ENCODE data around the gene DAND5. TPM values are rescaled to one million over a fixed set of nuclear protein-coding genes. Genes with fewer than 3 reads are reported as not detected.
"Not testable (repeated sequence)": the region's sequence is repeated elsewhere in the genome, so short reads cannot be mapped to it uniquely, and the experiment has no call there.

The DAND5 gene
- polyA plus RNA-seq, 4 donors: 0.08 to 0.10 TPM; not detected in 2

DNA sequence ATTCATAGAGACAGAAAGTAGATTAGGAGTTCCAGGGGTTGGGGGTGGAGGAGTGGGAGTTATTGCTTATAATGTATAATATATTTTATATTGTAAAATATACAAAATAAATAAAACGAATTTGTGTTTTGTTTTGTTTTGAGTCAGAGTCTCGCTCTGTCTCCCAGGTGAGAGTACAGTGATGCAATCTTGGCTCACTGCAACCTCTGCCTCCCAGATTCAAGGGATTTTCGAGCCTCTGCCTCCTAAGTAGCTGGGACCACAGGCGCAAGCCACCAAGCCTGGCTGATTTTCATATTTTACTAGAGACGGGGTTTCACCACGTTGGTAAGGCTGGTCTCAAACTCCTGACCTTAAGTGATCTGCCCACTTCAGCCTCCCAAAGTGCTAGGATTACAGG is 9.9 kb upstream of the DAND5 start:
- DNase-seq (ENCODE audit: low read depth in 4 of 4, low spot score in 3 of 4): no peak

DNA sequence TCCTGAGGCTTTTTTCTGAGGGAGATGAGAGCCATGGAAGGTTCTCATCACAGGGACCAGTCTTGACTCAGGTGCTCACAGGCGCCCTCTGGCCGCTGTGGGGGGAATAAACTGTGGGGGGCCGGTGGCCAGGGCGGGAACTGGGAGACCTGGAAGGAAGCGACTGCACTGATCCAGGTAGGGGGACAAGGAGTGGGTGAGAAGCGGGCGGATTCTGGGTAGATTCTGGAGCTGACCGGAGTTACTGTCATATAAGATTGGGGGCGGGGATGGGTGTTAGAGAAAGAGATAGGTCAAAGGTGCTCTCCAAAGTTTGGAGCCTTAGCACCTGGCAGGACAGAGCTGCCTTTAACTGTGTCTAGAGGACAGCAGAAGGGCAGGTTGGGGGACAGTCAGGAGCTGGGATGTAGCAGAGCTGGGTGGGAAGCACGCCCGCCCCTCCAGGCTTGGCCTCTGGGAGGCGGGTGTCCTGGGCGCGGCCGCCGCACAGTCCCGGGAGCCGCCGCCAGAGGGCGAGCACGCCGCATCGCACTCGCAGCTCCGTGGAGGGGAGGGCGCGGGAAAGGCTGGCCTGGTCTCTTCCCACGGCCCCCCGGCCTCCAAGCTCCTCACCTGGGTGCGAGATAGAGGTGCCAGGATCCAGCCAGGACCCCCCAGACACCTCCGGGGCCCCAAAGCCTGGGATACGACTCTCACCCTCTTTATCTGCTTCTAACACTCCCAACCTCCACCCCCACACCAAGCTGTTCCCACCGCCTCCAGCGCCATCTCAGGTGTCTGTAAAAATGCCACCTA is 4.2 kb upstream of the DAND5 start:
- no peak for DNase-seq (ENCODE audit: low read depth in 4 of 4, low spot score in 3 of 4)

DNA sequence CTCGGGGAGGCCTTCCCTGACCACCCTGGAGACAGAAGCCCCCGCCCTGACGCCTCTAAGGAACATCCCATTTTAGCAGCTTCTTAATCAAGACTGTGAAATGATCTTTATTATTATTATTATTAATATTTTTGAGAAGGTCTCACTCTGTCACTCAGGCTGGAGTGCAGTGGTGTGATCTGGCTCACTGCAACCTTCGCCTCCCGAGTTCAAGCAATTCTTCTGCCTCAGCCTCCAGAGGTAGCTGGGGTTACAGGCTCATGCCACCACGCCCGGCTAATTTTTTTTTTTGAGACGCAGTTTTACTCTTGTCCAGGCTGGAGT is 3.6 kb upstream of the DAND5 start:
- DNase-seq (ENCODE audit: low read depth in 4 of 4, low spot score in 3 of 4): no peak

DNA sequence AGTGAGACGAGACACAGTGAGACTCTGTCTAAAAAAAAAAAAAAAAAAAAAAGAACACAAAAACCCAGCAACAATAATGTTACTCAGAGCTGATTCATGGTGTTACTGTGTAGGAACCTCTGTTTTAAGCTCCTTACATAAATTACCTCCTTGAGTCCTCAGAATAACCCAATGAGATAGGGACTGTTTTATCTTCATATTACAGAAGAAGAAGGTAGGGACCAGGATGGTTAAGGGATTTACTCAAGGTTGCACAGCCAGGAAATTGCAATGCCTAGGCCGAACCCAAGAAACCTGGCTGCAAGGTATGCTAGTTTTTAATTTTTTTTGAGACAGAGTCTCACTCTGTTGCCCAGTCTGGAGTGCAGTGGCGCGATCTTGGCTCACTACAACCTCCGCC is 1.5 kb upstream of the DAND5 start:
- no peak for DNase-seq (ENCODE audit: low read depth in 4 of 4, low spot score in 3 of 4)

DNA sequence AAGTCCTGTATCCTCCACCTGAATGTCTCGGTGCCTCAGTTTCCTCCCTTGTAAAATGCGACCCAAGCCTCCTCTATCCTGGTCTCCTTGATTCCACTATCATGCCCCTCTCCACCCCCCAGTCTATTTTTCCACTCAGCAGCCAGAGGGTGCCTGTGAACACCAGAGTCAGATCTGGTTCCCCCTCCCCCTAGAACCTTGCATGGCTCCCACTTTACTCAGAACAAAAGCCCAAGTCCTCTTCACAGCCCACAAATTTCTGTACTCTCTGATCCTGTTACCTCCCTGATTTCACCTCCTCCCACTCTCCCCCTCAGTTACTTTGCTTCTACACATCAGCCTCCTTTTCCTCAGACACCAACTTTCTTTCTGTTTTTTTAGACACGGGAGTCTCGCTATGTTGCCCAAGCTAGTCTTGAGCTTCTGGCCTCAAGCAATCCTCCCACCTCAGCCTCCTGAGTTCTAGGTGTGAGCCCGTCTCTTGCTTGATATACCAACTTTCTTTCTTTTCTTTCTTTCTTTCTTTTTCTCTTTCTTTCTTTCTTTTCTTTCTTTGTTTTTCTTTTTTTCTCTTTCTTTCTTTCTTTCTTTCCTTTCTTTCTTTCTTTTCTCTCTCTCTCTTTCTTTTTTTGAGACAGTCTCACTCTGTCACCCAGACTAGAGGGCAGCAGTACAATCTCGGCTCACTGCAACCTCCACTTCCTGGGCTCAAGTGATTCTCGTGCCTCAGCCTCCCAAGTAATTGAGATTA is 869 bp downstream of the DAND5 start:
- no peak for DNase-seq (ENCODE audit: low read depth in 4 of 4, low spot score in 3 of 4)

DNA sequence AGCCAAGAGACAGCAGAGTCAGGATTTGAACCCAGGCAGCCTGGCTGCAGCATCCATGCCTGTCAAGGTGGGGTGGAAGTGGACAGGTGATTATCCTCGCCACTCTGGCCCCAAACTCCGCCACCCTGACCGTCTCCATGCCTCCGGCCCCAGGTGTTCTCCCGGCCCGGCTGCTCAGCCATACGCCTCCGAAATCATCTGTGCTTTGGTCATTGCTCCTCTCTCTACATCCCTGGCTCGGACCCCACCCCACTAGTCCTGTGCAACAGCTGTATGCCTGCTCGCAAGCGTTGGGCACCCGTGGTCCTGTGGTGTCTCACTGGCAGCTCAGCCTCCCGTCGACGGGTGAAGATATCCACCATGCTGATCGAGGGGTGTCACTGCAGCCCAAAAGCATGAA is 3.9 kb downstream of the DAND5 start:
- no peak for DNase-seq (ENCODE audit: low read depth in 4 of 4, low spot score in 3 of 4)

DNA sequence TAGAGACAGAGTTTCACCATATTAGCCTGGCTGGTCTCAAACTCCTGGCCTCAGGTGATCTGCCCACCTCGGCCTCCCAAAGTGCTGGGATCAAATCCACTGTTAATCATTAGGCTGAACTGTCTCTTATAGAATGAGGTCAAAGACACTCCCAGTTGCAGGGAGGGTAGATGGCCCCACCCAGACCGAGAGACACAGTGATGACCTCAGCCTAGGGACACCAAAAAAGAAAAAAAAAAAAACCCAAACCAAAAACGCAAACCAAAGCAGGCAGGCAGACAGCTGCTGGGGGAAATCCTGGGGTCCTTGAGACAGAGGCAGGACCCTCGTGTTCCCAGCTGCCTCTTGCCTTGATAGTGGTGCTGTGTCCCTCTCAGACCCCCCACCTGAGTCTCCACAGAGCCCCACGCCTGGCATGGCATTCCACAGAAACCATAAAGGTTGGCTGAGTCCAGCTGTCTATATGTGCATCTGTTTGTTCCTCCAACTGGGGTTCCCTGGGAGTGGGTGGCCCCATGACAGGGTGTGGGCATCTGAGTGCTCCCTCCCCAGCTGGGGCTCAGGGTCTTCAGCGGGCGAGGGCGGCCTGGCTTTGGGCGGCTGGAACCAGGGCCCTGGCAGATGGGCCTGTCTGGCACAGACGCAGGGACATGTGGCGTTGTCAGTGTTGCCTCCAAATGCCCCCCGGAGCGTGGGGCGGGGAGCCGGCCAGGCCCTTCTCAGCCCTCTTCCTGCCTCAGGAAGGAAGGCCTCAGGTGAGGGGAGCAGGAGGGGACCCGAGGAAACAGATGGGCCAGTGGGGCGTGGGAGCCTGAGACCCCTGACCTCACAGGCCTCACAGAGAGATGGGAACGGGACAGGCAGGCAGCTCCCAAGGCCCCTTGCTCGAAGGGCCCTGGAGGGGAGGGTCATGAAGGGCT is 5.2 kb downstream of the DAND5 start:
- no peak for DNase-seq (ENCODE audit: low read depth in 4 of 4, low spot score in 3 of 4)

DNA sequence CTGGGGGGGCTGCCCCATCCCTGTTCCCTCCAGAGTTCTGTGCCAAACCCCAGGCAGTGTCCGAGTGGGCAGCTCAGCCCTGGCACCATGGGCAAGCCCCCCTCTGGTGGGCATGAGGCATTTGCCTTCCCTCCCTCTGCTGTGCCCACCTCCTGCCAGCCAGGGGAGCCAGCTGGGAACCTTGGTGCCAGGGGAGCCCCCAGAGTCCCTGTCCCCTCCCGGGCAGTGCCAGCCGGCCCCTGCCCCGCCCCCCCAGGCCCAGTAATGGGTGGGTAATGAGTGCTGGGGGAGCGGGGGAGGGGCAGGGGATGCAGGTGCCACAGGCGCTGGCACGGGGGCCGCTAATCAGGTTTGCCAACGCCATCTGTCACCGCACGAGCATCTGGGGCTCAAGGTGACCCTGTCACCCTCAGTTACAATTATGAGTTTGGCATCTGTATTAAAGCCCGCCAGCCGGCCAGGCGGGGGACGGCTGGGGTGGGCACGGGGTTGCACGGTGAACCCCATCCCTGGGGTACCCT is 5.9 kb downstream of the DAND5 start:
- DNase-seq (ENCODE audit: low read depth in 4 of 4, low spot score in 3 of 4): no peak

DNA sequence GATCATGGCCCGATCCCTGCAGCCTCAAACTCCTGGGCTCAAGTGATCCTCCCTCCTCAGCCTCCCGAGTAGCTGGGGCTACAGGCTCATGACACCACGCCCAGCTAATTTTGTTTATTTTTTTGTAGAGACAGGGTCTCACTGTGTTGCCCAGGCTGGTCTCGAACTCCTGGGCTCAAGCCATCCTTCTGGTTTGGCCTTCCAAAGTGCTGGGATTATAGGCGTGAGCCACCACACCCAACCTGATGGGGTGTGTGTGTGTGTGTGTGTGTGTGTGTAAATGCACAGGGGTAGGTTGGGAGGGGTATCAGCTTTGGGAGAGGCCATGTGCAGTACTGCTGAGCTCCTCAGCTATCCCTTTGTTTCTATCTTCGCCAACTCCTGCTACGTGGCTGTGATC is 6.7 kb downstream of the DAND5 start:
- not testable (repeated sequence) for DNase-seq (ENCODE audit: low read depth in 4 of 4, low spot score in 3 of 4)

DNA sequence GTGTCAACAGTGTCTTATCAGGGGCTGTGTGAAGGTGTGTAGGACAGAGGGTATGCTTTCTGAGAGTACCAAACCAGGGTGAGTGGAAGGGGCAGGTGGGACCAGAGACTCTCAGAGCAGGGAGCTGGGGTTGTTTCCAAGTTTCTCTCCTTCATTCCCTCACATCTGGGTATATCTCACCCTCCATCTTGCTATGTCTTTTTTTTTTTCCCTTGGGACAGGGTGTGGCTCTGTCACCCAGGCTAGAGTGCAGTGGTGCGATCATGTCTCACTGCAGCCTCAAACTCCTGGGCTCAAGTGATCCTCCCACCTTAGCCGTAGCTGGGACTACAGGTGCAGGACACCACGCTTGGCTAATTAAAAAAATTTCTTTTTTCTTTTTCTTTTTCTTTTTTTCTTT is 10.6 kb downstream of the DAND5 start:
- no peak for DNase-seq (ENCODE audit: low read depth in 4 of 4, low spot score in 3 of 4)

DNA sequence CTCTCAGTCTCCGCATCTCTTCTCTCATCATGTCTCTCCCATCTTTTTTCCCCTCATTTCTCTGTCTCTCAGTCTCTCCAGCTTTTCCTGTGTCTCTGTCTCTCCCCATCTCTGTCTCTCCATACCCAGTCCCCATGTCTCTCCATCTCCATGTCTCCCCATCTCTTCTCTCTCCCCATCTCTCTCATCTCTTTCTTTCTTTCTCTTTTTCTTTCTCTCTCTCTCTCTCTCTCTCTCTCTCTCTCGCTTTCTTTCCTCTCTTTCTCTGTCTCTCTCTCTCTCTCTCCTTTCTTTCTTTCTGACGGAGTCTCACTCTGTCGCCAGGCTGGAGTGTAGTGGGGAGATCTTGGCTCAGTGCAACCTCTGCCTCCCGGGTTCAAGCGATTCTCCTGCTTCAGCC is 13.3 kb downstream of the DAND5 start:
- DNase-seq (ENCODE audit: low read depth in 4 of 4, low spot score in 3 of 4): no peak

DNA sequence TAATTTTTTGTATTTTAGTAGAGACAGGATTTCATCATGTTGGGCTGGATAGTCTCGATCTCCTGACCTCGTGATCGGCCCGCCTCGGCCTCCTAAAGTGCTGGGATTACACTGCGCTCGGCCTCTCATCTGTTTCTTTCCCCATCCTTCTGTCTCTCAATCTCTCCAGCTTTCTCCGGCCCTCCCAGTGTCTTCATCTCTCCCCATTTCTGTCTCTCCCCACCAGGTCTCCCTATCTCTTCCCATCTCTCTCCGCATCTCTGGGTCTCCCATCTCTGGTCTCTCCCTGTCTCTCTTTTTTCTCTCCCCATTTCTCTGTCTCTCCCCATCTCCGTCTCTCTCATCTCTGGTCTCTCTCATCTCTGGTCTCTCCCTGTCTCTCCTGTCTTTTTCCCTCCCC is 13.7 kb downstream of the DAND5 start:
- DNase-seq (ENCODE audit: low read depth in 4 of 4, low spot score in 3 of 4): no peak

DNA sequence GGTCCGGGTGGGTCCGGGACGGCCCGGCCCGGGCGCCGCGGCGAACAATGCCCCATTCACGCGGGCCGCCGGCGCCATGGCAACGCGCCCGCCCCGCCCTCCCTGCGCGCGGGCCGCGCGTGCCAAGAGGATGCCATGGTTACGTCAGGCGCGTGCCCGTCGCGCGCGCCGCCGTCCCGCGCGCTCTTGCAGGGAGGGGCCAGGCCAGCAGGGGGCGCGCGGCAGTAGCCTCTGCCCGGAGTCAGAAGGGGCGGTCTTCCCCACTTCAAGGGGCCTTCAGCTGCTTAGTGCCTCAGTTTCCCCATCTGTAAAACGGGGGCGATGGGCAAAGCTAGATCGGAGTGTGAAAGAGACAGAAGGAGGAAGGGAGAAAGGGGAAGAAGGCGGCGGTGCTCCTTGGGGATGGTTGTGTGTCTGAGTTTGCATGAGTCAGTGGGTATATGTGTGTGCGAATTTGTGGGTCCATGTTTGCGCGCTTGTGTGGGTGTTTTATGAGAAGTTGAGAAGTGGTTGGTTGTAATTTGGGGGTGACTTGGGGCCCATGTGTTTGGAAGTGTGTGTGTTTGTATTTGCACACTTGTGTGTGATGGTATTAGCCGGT is 14.3 kb downstream of the DAND5 start:
- DNase-seq (ENCODE audit: low read depth in 4 of 4, low spot score in 3 of 4): peak in 2 of 4 donors; percentile 38 to 55

DNA sequence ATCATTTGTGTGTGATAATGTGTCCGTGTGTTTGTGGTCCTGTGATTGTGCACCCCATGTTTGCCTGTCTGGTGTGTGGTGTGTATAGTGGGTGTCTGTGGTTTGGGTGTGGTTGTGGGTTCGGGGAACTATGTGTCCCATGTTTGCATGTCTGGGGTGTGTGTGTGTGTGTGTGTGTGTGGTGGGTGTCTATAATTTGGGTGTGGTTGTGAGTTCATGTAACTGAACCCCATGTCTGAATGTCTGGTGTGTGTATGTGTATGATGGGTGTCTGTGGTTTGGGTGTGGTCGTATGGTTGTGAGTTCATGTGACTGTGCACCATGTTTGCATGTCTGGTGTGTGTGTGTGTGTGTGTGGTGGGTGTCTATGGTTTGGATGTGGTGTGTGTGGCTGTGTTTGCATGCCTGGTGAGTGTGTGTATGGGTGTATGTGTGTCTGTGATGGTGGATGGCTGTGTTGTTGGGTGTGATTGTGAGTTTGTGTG is 14.8 kb downstream of the DAND5 start:
- no peak for DNase-seq (ENCODE audit: low read depth in 4 of 4, low spot score in 3 of 4)

DNA sequence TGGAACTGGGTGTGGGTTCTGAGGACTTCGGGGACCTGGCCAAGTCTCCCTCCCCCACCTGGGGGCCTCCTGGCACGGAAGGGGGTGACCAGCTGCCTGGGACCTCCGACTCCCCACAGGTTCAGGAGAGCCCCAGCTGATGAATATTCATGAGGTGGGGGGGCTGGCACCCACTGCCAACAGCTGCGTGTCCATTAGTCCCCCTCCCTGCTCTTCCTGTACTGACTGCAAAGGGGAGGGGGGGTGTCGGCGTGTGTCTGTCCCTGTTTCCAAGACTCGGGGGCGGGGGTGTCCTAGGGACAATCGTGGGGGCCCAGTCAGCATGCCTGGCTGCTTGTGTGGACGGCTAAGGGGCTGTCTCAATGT is 15.3 kb downstream of the DAND5 start:
- DNase-seq (ENCODE audit: low read depth in 4 of 4, low spot score in 3 of 4): no peak

DNA sequence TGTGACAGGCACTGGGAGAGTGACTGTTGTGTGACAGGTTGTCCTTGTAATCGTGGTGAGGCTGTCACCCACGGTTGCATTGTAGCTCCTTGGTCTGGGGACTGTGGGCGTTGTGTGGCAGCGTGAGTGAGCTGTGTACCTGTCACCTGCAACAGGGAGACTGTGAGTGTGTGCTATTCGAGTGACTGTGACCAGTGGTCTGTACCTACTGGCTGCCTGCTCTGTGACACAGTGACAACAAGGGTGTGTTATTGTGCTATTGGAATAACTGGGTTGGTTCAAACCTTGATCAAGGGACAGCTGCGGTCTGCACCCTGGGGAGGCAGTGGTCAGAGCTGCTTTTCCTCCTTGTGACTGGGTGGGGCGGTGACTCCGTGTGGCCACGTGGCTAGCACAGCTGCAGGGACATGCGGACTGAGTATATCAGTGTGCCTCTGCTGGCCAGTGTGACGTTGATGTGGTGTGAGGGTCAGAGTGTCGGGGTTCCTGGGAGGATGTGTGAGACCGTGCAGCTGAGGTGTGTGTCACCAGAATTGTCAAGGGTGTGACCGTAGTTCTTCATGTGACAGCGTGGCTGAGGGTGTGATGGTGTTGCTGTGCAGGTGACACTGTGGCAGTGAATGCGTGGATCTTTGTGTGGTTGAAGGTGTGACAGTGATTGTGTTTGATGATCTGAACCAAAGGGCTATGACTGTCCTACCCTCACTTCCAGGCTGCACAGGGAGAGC is 15.8 kb downstream of the DAND5 start:
- no peak for DNase-seq (ENCODE audit: low read depth in 4 of 4, low spot score in 3 of 4)

DNA sequence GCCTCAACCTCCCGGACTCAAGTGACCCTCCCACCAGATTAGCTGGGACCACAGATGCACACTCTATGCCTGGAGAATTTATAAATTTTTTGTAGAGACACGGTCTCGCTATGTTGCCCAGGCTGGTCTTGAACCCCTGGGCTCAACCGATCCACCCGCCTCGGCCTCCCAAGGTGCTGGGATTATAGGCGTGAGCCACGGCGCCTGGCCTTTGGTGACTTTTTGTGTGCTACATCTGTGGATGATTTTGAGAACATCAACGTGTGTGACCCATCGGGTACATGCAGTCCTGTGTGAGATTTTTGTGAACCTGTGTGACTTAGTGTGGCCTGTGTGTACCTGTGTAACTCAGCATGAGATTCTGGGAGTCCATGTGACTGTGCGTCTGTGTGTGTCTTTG is 17.4 kb downstream of the DAND5 start:
- no peak for DNase-seq (ENCODE audit: low read depth in 4 of 4, low spot score in 3 of 4)

DNA sequence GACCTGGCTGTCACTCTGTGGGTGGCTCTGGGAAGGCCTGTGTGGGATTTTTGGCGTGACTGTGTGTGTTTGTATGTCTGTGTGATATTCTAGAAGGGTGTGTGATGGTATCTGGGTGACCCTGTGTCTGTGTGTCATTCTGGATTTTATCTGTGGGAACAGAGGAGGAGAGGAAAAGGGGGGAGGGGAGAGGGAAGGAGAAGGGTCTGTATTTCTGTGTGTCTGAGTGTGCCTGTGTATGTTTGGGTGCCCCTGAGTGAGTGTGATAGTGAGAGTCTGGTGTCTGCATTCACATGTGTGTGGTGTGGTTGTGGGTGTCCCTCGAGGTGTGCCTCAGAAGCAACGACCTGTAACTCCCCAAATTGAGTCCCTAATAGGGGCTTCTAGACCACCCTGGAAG is 17.8 kb downstream of the DAND5 start:
- DNase-seq (ENCODE audit: low read depth in 4 of 4, low spot score in 3 of 4): no peak

DNA sequence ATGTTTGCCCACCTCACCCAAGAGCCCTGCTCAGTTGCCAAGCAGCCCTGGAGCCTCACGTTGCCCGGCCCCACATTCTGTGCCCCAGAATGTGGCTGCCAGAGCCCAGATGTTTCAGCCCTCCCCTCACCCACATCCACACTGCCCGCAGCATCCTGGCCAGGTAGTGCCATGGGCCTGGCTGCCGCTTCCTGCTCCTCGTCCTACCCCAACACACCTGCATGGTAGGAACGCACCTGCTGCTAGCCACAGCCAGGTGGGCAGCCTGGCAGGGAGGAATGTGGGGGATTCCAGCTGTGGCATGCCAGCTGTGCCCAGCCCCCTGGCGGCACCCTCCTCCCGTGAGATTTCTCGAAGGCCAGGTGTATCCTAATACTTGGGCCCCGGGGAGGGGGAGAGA is 18.4 kb downstream of the DAND5 start:
- DNase-seq (ENCODE audit: low read depth in 4 of 4, low spot score in 3 of 4): no peak

DNA sequence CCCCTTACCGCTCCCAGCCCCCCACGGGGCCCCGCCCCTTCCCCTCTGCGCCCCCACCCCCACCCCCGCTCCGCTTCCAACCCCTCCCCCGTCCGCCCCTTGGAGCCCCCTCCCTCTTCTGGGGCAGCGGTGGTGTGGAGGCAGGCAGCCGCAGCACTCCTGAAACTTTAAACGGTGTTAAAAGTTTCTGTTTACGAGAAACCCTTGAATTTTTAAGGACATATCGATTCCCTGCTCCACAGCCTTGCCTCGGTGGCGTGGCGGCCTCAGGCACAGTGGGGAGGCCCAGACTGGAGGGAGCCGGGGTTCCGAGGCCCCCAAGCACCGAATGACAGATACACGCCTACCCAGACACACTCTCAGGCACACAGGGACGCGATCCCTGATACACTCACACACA is 21.1 kb downstream of the DAND5 start:
- DNase-seq (ENCODE audit: low read depth in 4 of 4, low spot score in 3 of 4): no peak

Measured in left renal pelvis (tissue), 4 donors.